ENCODE data around the gene NDUFAF4. TPM values are rescaled to one million over a fixed set of nuclear protein-coding genes. Genes with fewer than 3 reads are reported as not detected.

Gene NDUFAF4
- total RNA-seq, 1 donor from 2014 or later: 20.8 TPM

- H3K27me3 ChIP-seq: no peaks in the 10 kb centered on the region
- H3K4me1 ChIP-seq: no peaks in the 10 kb centered on the region
- TF ChIP-seq CTCF (IDR thresholded peaks at IDR 0.05): no peak
- intact Hi-C loops (cut with DNase I): no loop called here
- no peaks in the 10 kb centered on the region for H3K36me3 ChIP-seq
- H3K9me3 ChIP-seq: no peaks in the 10 kb centered on the region
- H3K4me3 ChIP-seq: no peak overlapping the region
- H3K27ac ChIP-seq: no peak overlapping the region
- no peak for ATAC-seq
- DNase-seq: no peak
Observed at GRCh38 chr6:96862560-96862959, 35.1 kb downstream of the NDUFAF4 start.

- H3K27ac ChIP-seq: no peak overlapping the region
- intact Hi-C loops (cut with DNase I): no loop called here
- DNase-seq: no peak
Observed at GRCh38 chr6:96861588-96861987, 36.1 kb downstream of the NDUFAF4 start.

GRCh38 chr6:96856856-96857255, 40.8 kb downstream of the NDUFAF4 start:
- no peak for TF ChIP-seq CTCF (IDR thresholded peaks at IDR 0.05)
- Histone ChIP-seq H3K4me1 (no peaks in the 10 kb centered on the region), H3K9me3 (no peaks in the 10 kb centered on the region), H3K27ac (no peak overlapping the region), H3K4me3 (no peak overlapping the region), H3K27me3 (no peaks in the 10 kb centered on the region), H3K36me3 (no peaks in the 10 kb centered on the region)
- ATAC-seq (no peak), DNase-seq (no peak)
- intact Hi-C loops (cut with DNase I): no loop called here

More at GRCh38 chr6:96861588-96861987, 36.1 kb downstream of the NDUFAF4 start:
- H3K36me3 ChIP-seq: no peaks in the 10 kb centered on the region
- no peaks in the 10 kb centered on the region for H3K9me3 ChIP-seq
- no peaks in the 10 kb centered on the region for H3K27me3 ChIP-seq
- H3K4me1 ChIP-seq: no peaks in the 10 kb centered on the region
- H3K4me3 ChIP-seq: no peak overlapping the region
- TF ChIP-seq CTCF (IDR thresholded peaks at IDR 0.05): no peak
- ATAC-seq: no peak

- Histone ChIP-seq H3K27ac (no peak overlapping the region), H3K4me1 (no peaks in the 10 kb centered on the region), H3K4me3 (no peak overlapping the region), H3K9me3 (no peaks in the 10 kb centered on the region), H3K27me3 (no peaks in the 10 kb centered on the region), H3K36me3 (no peaks in the 10 kb centered on the region)
- no peak for TF ChIP-seq CTCF (IDR thresholded peaks at IDR 0.05)
- DNase-seq: no peak
- intact Hi-C loops (cut with DNase I): no loop called here
- ATAC-seq: no peak
Observed at GRCh38 chr6:96853083-96853482, 44.6 kb downstream of the NDUFAF4 start.

- Histone ChIP-seq H3K9me3 (no peaks in the 10 kb centered on the region), H3K27ac (no peak overlapping the region), H3K27me3 (no peaks in the 10 kb centered on the region), H3K4me1 (no peaks in the 10 kb centered on the region), H3K4me3 (no peak overlapping the region), H3K36me3 (no peaks in the 10 kb centered on the region)
- ATAC-seq: no peak
- intact Hi-C loops (cut with DNase I): no loop called here
- no peak for TF ChIP-seq CTCF (IDR thresholded peaks at IDR 0.05)
- DNase-seq: no peak
Observed at GRCh38 chr6:96852605-96853004, 45.1 kb downstream of the NDUFAF4 start.

- intact Hi-C loops (cut with DNase I): no loop called here
- no peaks in the 10 kb centered on the region for H3K9me3 ChIP-seq
- no peaks in the 10 kb centered on the region for H3K27me3 ChIP-seq
- ATAC-seq (no peak), DNase-seq (no peak)
- H3K4me1 ChIP-seq: no peaks in the 10 kb centered on the region
- no peak overlapping the region for H3K27ac ChIP-seq
- H3K36me3 ChIP-seq: no peaks in the 10 kb centered on the region
- TF ChIP-seq CTCF (IDR thresholded peaks at IDR 0.05): no peak
- H3K4me3 ChIP-seq: no peak overlapping the region
Observed at GRCh38 chr6:96851858-96852257, 45.8 kb downstream of the NDUFAF4 start.
